ENCODE measurements around the gene STIP1.

GRCh38 chr11:64165481-64165841, 20.5 kb upstream of the STIP1 start:
- no peak for TF ChIP-seq YY1 (IDR thresholded peaks at IDR 0.05; ENCODE audit: insufficient read depth, insufficient read length)
- TF ChIP-seq SUZ12 (IDR thresholded peaks at IDR 0.05; ENCODE audit: extremely low read depth, insufficient read depth, insufficient read length), result no peak
